ENCODE measurements around the gene TNFRSF19. TPM values are rescaled to one million over a fixed set of nuclear protein-coding genes. Genes with fewer than 3 reads are reported as not detected.

Gene TNFRSF19
- total RNA-seq, 1 experiment from 2014 or later, result 0.31 TPM

GRCh38 chr13:23723471-23723870, 153.3 kb downstream of the TNFRSF19 start:
- no peak for DNase-seq
- no peaks in the 10 kb centered on the region for H3K27me3 ChIP-seq (ENCODE audit: control insufficient read depth, insufficient read depth, low read length)
- H3K4me3 ChIP-seq (ENCODE audit: insufficient read depth, low read depth, low read length), result no peak overlapping the region
- no peaks in the 10 kb centered on the region for H3K36me3 ChIP-seq (replicated peaks; ENCODE audit: control insufficient read depth, insufficient read depth, low read length)

GRCh38 chr13:23724196-23724970, 154.2 kb downstream of the TNFRSF19 start:
- no peak overlapping the region for H3K4me3 ChIP-seq (ENCODE audit: insufficient read depth, low read depth, low read length)
- H3K27me3 ChIP-seq (ENCODE audit: control insufficient read depth, insufficient read depth, low read length), result no peaks in the 10 kb centered on the region
- DNase-seq, result no peak
- H3K36me3 ChIP-seq (replicated peaks; ENCODE audit: control insufficient read depth, insufficient read depth, low read length), result no peaks in the 10 kb centered on the region

Other genes with a start within 250 kb of the TNFRSF19 start
- 40.7 and 42.6 TPM in 2 replicates for gene SACS, start 136.7 kb upstream of the TNFRSF19 start, total RNA-seq (2014; rRNA removed; shearing (Covaris generic))

Data from H7 (cell line).